GM12878 (cell line): ENCODE data around the gene MORF4L2. TPM values are rescaled to one million over a fixed set of nuclear protein-coding genes. Genes with fewer than 3 reads are reported as not detected.

Experiments used
- ATAC-seq: fragments of 200-7000 bp; cut with Tn5 transposase; 3 replicates; pipeline ENCODE4 v1.9.1; 2020; ENCODE audit warnings: mild to moderate bottlenecking, moderate library complexity
- BruUV-seq: library from RNA; stranded (reverse); fragments of 400-500 nt; replicated peaks from 2 replicates; lab custom pipeline; 2021; lab: Mats Ljungman, UMichigan
- CTCF ChIA-PET: fragments of 300-600 bp; sonication (Branson Sonifier 250); formaldehyde crosslinking; extraction: SDS; loops from one replicate; lab custom pipeline; 2021; ENCODE audit warnings: inconsistent platforms; lab: Yijun Ruan, JAX
- POLR2A ChIA-PET: fragments of 350-600 bp; formaldehyde crosslinking; extraction: SDS; loops from one replicate; lab custom pipeline; 2021; ENCODE audit warnings: inconsistent platforms; lab: Charles Lee
- RAD21 ChIA-PET: fragments of 300-600 bp; sonication (Branson Sonifier 250); formaldehyde crosslinking; loops from one replicate; lab custom pipeline; 2023; ENCODE audit warnings: antibody characterized with exemption; ENCODE audit not compliant: unreplicated experiment; lab: Charles Lee
- SMC1A ChIA-PET: fragments of 300-600 bp; sonication (Branson Sonifier 250); formaldehyde crosslinking; loops from one replicate; lab custom pipeline; 2023; ENCODE audit not compliant: unreplicated experiment, uncharacterized antibody; lab: Charles Lee
- DNase-seq: peaks from one replicate; pipeline ENCODE4 v3.0.0-alpha.2; 2011; ENCODE audit warnings: low read depth, low spot score
- FAIRE-seq: peaks from 3 replicates; lab custom pipeline; 2011; peaks lifted over from hg19 to GRCh38; lab: Jason Lieb, UNC
- H2AFZ ChIP-seq: 2 replicates; pipeline ENCODE4 v1.6.0; 2011; ENCODE audit warnings: low read depth, low read length, control low read depth; ENCODE audit not compliant: control insufficient read depth
- H3K27ac ChIP-seq: 2 replicates; pipeline ENCODE4 v1.5.1; 2011; ENCODE audit warnings: control low read depth; ENCODE audit not compliant: control insufficient read depth, insufficient read depth
- H3K27me3 ChIP-seq, 2 experiments: replicated peaks in 1 of 2; 2 replicates each; pipeline versions ENCODE4 v1.6.0 to v1.6.1; 2011; ENCODE audit warnings: low read length in 1 of 2; ENCODE audit not compliant: control insufficient read depth in 2 of 2, insufficient read depth in 2 of 2
- H3K36me3 ChIP-seq, 2 experiments: 2 replicates each; pipeline ENCODE4 v1.5.1; 2011; ENCODE audit warnings: low read length in 1 of 2; ENCODE audit not compliant: control insufficient read depth in 2 of 2, insufficient read depth in 2 of 2
- H3K4me1 ChIP-seq: 2 replicates; pipeline ENCODE4 v1.6.1; 2011; ENCODE audit warnings: mild to moderate bottlenecking, low read length, moderate library complexity, mixed read lengths; ENCODE audit not compliant: control insufficient read depth, insufficient read depth
- H3K4me2 ChIP-seq: 2 replicates; pipeline ENCODE4 v1.6.0; 2011; ENCODE audit warnings: control low read depth; ENCODE audit not compliant: control insufficient read depth, insufficient read depth
- H3K4me3 ChIP-seq: fragments of 200-600 bp; sonication (generic); 2 replicates; pipeline ENCODE4 v1.5.1; 2016
- H3K79me2 ChIP-seq: 2 replicates; pipeline ENCODE4 v1.6.0; 2011; ENCODE audit warnings: low read length; ENCODE audit not compliant: control insufficient read depth, insufficient read depth
- H3K9ac ChIP-seq: 2 replicates; pipeline ENCODE4 v1.8.0; 2011; ENCODE audit warnings: low read length, control low read depth, mixed read lengths; ENCODE audit not compliant: control insufficient read depth, insufficient read depth
- H3K9me3 ChIP-seq: replicated peaks from 3 replicates; pipeline ENCODE4 v1.5.1; 2011; ENCODE audit warnings: mild to moderate bottlenecking, low read length; ENCODE audit not compliant: control insufficient read depth, insufficient read depth
- H4K20me1 ChIP-seq: 2 replicates; pipeline ENCODE4 v1.6.0; 2011; ENCODE audit not compliant: control insufficient read depth, insufficient read depth
- CBX5 ChIP-seq: sonication (generic); IDR thresholded peaks from 2 replicates; pipeline ENCODE4 v1.6.1; 2016; ENCODE audit warnings: low read depth, moderate library complexity, mild to moderate bottlenecking, inconsistent platforms
- ESRRA ChIP-seq: IDR thresholded peaks from 2 replicates; pipeline ENCODE4 v1.6.1; 2012; ENCODE audit warnings: mild to moderate bottlenecking, low read length, improper control_type of control experiment
- ETV6 ChIP-seq, 2 experiments: fragments of 450-650 bp in 1 of 2; IDR thresholded peaks in 1 of 2; conservative IDR thresholded peaks in 1 of 2; 2 replicates each; pipeline ENCODE4 v1.6.1; 2014; ENCODE audit warnings: antibody characterized with exemption in 1 of 2, borderline replicate concordance in 1 of 2, low read depth in 1 of 2, mild to moderate bottlenecking in 1 of 2, moderate library complexity in 1 of 2
- TCF7 ChIP-seq: IDR thresholded peaks from 2 replicates; pipeline ENCODE4 v1.6.1; 2014; ENCODE audit warnings: antibody characterized with exemption, borderline replicate concordance
- WGBS: methylation state at CpG from one replicate; pipeline ENCODE4 v1.1.6; 2016; ENCODE audit warnings: low lambda C conversion rate; ENCODE audit not compliant: insufficient replicate concordance, insufficient coverage; ENCODE audit errors: missing lambda C conversion rate; 5-methylcytosine and 5-hydroxymethylcytosine counted together
- in situ Hi-C: fragments of 300-500 bp; cut with MboI; formaldehyde crosslinking; loops from 9 replicates; pipeline ENCODE4 v1.14.3; 2018; ENCODE audit warnings: mixed read lengths
- intact Hi-C: fragments of 100-400 bp; cut with micrococcal nuclease; formaldehyde crosslinking; loops from one replicate; pipeline ENCODE4 v1.14.2; 2022; ENCODE audit not compliant: unreplicated experiment
- polyA plus RNA-seq, 11 experiments: library from polyadenylated mRNA; depleted of rRNA in 4 of 11; unstranded in 6 of 11; stranded (reverse) in 5 of 11; fragments of >200 nt; fragmentation: Nextera tagmentation in 4 of 11; fragmentation: Illumina TruSeq in 1 of 11; extraction: Ambion mirVana in 4 of 11; extraction: Trizol in 1 of 11; gene quantifications; 1 replicate in 1 of 11; 2 replicates in 10 of 11; pipeline versions ENCODE4 v1.2.1 to v1.2.3, GENCODE V29; 2011 to 2016; ENCODE audit warnings: inconsistent platforms in 2 of 11, missing spikeins in 2 of 11, low read depth in 1 of 11
- total RNA-seq, 4 experiments: library from RNA; depleted of rRNA in 3 of 4; stranded (reverse); fragments of >200 nt in 3 of 4; fragmentation: Illumina TruSeq in 1 of 4; extraction: Trizol in 1 of 4; gene quantifications; 2 replicates each; pipeline versions ENCODE4 v1.2.1 to v1.2.3, GENCODE V29; 2013 to 2021
- TF ChIP-seq, protein P1 (sequence below): IDR thresholded peaks from 2 replicates; pipeline ENCODE4 v1.6.1; 2011; ENCODE audit warnings: low read depth, low read length, improper control_type of control experiment, borderline replicate concordance
- TF ChIP-seq, protein P2 (sequence below): fragments of 450-650 bp; IDR thresholded peaks from 2 replicates; pipeline ENCODE4 v1.6.1; 2017; ENCODE audit warnings: mild to moderate bottlenecking, low read depth, inconsistent platforms; ENCODE audit not compliant: poor library complexity, severe bottlenecking

The MORF4L2 gene
- total and polyA plus RNA-seq, 10 of the 15 experiments (the other 5 are each of a cell fraction or from before 2014, with no cell fraction given): 118 to 311 (median 199) TPM

DNA sequence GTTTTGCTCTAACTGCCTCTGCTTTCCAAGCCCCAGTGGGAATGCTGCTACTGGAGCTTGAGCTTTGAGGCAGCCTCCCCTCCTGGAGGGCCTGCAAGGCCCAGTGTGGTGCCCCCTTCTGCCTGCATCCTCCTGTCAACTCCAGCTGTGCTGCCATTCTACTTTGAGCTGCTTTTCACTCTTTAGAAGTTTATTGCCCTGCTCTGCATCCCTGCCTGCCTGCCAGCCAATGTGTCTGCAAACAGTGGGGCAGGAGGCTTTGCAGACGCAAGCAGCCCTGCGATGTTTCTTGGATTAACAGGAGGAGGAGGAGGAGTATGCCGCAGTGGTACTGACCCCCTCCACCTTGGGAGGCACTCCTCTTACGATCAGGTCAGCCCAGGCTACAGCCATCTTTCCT is 40.6 kb upstream of the MORF4L2 start:
- FAIRE-seq (no peak), ATAC-seq (no peak), DNase-seq (no peak)
- no TSS peak for BruUV-seq
- no peaks in the 10 kb centered on the region for H3K9me3 ChIP-seq
- 69% methylated on average over 4 of the region's 4 CpGs for WGBS
- in situ Hi-C loops: no loop called here
- no peak overlapping the region for H2AFZ ChIP-seq
- no peaks in the 10 kb centered on the region; a peak in 2 of 4 replicates for H3K27me3 ChIP-seq
- intact Hi-C loops: no loop called here
- ChIA-PET RAD21 (no interaction called here), POLR2A (no interaction called here), CTCF (no interaction called here), SMC1A (no interaction called here)
- H3K9ac ChIP-seq: no peak overlapping the region
- H3K4me3 ChIP-seq: no peak overlapping the region
- H3K36me3 ChIP-seq: no peaks in the 10 kb centered on the region
- H3K27ac ChIP-seq: no peak overlapping the region
- no peaks in the 10 kb centered on the region for H3K4me1 ChIP-seq
- H3K4me2 ChIP-seq: no peak overlapping the region
- TF ChIP-seq, protein P1, sequence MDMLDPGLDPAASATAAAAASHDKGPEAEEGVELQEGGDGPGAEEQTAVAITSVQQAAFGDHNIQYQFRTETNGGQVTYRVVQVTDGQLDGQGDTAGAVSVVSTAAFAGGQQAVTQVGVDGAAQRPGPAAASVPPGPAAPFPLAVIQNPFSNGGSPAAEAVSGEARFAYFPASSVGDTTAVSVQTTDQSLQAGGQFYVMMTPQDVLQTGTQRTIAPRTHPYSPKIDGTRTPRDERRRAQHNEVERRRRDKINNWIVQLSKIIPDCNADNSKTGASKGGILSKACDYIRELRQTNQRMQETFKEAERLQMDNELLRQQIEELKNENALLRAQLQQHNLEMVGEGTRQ: no peak
- TF ChIP-seq CBX5: no peak
- TF ChIP-seq, protein P2, sequence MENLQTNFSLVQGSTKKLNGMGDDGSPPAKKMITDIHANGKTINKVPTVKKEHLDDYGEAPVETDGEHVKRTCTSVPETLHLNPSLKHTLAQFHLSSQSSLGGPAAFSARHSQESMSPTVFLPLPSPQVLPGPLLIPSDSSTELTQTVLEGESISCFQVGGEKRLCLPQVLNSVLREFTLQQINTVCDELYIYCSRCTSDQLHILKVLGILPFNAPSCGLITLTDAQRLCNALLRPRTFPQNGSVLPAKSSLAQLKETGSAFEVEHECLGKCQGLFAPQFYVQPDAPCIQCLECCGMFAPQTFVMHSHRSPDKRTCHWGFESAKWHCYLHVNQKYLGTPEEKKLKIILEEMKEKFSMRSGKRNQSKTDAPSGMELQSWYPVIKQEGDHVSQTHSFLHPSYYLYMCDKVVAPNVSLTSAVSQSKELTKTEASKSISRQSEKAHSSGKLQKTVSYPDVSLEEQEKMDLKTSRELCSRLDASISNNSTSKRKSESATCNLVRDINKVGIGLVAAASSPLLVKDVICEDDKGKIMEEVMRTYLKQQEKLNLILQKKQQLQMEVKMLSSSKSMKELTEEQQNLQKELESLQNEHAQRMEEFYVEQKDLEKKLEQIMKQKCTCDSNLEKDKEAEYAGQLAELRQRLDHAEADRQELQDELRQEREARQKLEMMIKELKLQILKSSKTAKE: no peak
- no peak for TF ChIP-seq ETV6 (conservative IDR thresholded peaks at IDR 0.05 in 1 of 2, IDR thresholded peaks at IDR 0.05 in 1 of 2; ENCODE audit: borderline replicate concordance in 1 of 2, low read depth in 1 of 2)
- TF ChIP-seq TCF7: no peak
- TF ChIP-seq ESRRA: no peak
- no peaks in the 10 kb centered on the region for H3K79me2 ChIP-seq
- H4K20me1 ChIP-seq: no peaks in the 10 kb centered on the region
